OCI-LY7 (cell line): ENCODE data around the gene RP2. TPM values are rescaled to one million over a fixed set of nuclear protein-coding genes. Genes with fewer than 3 reads are reported as not detected.
A peak's percentile ranks its signal among the peaks of the same experiment; 100 is the strongest.

Experiments
- BruUV-seq: library from RNA; stranded (reverse); fragments of 400-500 nt; replicated peaks from 2 replicates; lab custom pipeline; 2021; lab: Mats Ljungman, UMichigan
- CTCF ChIA-PET: fragments of 300-600 bp; sonication (Branson Sonifier 250); formaldehyde crosslinking; loops from one replicate; lab custom pipeline; 2022; ENCODE audit warnings: antibody characterized with exemption; ENCODE audit not compliant: unreplicated experiment; lab: Charles Lee
- POLR2A ChIA-PET: fragments of 300-600 bp; sonication (Branson Sonifier 250); formaldehyde crosslinking; loops from one replicate; lab custom pipeline; 2022; ENCODE audit warnings: antibody characterized with exemption; lab: Charles Lee
- DNase-seq: peaks from one replicate; pipeline ENCODE4 v3.0.0-alpha.2; 2015; ENCODE audit warnings: low spot score
- H2AFZ ChIP-seq: fragments of 200-600 bp; sonication (generic), shearing (Covaris generic); 2 replicates; pipeline ENCODE4 v1.6.1; 2014; ENCODE audit warnings: mild to moderate bottlenecking, antibody characterized with exemption, low read length, moderate library complexity
- H3K27ac ChIP-seq: fragments of 200-600 bp; sonication (generic); 2 replicates; pipeline ENCODE4 v1.5.1; 2014; ENCODE audit warnings: mixed run types, low read depth, mild to moderate bottlenecking, moderate library complexity, low read length, inconsistent platforms; ENCODE audit not compliant: poor library complexity, severe bottlenecking
- H3K36me3 ChIP-seq: fragments of 200-600 bp; sonication (generic); 2 replicates; pipeline ENCODE4 v1.6.1; 2014; ENCODE audit warnings: mild to moderate bottlenecking, antibody characterized with exemption, low read length, moderate library complexity, mixed read lengths; ENCODE audit not compliant: insufficient read depth
- H3K4me1 ChIP-seq: fragments of 200-600 bp; sonication (generic); 2 replicates; pipeline ENCODE4 v1.5.1; 2014; ENCODE audit warnings: mild to moderate bottlenecking, low read length; ENCODE audit not compliant: insufficient read depth, poor library complexity, severe bottlenecking
- H3K4me2 ChIP-seq: fragments of 200-600 bp; sonication (generic); 2 replicates; pipeline ENCODE4 v1.6.1; 2014; ENCODE audit warnings: mild to moderate bottlenecking, low read length
- H3K4me3 ChIP-seq: fragments of 200-600 bp; sonication (generic); 2 replicates; pipeline ENCODE4 v1.5.1; 2014; ENCODE audit warnings: mild to moderate bottlenecking, low read depth, low read length; ENCODE audit not compliant: poor library complexity, severe bottlenecking
- H3K79me2 ChIP-seq: fragments of 200-600 bp; sonication (generic); 2 replicates; pipeline ENCODE4 v1.6.1; 2016; ENCODE audit warnings: low read depth, mild to moderate bottlenecking, low read length, moderate library complexity, mixed read lengths; ENCODE audit not compliant: insufficient read depth
- H3K9me2 ChIP-seq: fragments of 200-600 bp; sonication (generic); 2 replicates; pipeline ENCODE4 v1.6.1; 2016; ENCODE audit warnings: mild to moderate bottlenecking, low read length, mixed read lengths; ENCODE audit not compliant: insufficient read depth
- H3K9me3 ChIP-seq: fragments of 200-600 bp; sonication (generic); 2 replicates; pipeline ENCODE4 v1.6.1; 2014; ENCODE audit warnings: mild to moderate bottlenecking, mixed run types, low read length, mixed read lengths
- H4K20me1 ChIP-seq: fragments of 200-600 bp; sonication (generic); 2 replicates; pipeline ENCODE4 v1.6.1; 2014; ENCODE audit warnings: mild to moderate bottlenecking, antibody characterized with exemption, low read length, moderate library complexity, mixed read lengths; ENCODE audit not compliant: insufficient read depth
- CTCF ChIP-seq: fragments of 200-600 bp; sonication (generic); conservative IDR thresholded peaks from 2 replicates; pipeline ENCODE4 v1.5.1; 2014; ENCODE audit warnings: mild to moderate bottlenecking, antibody characterized with exemption, low read length, moderate library complexity, mixed read lengths
- EZH2phosphoT487 ChIP-seq: fragments of 200-600 bp; sonication (generic); IDR thresholded peaks from 2 replicates; pipeline ENCODE4 v1.6.1; 2018; ENCODE audit warnings: low read depth, borderline replicate concordance, mild to moderate bottlenecking, mixed run types, antibody characterized with exemption, low read length, moderate library complexity, mixed read lengths
- intact Hi-C: fragments of 100-400 bp; cut with micrococcal nuclease; formaldehyde crosslinking; loops from one replicate; pipeline ENCODE4 v1.10.0; 2022; ENCODE audit not compliant: unreplicated experiment
- total RNA-seq, 2 experiments: library from RNA; depleted of rRNA in 1 of 2; stranded (reverse); fragments of >200 nt in 1 of 2; shearing (Covaris generic) in 1 of 2; gene quantifications; 2 replicates each; pipeline ENCODE4 v1.2.3, GENCODE V29; 2014 to 2022

Gene RP2
- total RNA-seq, 2 experiments from 2014 or later, result 12.0 to 15.4 TPM

DNA sequence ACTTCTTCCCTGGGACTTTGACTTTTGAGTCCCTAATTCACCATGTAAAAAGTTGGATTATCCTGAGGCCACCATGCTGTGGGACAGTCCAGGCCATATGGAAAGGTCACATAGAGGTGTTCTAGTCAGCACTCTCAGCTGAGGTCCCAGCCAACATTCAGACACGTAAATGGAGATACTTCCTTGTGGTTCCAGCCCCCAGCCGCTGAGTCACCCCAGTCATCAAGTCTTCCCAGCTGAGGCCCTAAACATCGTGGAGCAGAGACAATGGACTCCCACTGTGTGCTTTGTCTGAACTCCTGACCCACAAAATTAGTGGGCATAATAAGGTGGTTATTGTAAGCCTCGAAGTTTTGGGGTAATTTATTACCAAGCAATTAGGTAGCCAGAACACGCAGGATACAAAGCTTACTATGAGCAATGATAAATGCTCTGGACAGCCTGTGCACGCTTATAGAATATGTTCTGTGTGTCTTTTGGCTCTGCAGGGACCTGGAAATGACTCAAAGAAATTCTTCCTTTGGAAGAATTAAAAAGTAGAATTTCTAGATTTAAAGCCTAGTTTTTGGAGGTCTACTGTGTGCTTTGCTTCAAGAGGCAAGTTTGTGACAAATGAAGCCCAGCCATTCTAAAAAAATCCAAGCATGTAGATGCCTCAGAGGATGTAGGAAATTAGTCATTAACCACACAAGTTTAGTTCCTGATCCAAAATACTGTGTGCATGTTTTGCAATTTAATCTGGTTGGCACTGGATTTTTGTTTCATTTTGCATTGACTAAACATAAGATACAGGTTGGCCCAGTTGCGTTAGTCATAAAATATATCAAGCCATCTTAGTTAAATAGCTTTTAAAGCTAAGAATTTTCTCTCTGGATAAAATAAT is 44.7 kb upstream of the RP2 start:
- no peak for DNase-seq
- no peak overlapping the region for H3K27ac ChIP-seq
- peak overlapping the region; percentile 36; the same call in 1 of the 2 replicates for H3K4me2 ChIP-seq
- no peaks in the 10 kb centered on the region for H4K20me1 ChIP-seq
- peak overlapping the region; percentile 83 for H2AFZ ChIP-seq
- H3K36me3 ChIP-seq, result no peaks in the 10 kb centered on the region
- no TSS peak for BruUV-seq
- CTCF ChIA-PET, result no interaction called here
- TF ChIP-seq EZH2phosphoT487 (no peak), CTCF (no peak)
- H3K79me2 ChIP-seq, result no peaks in the 10 kb centered on the region
- H3K9me2 ChIP-seq, result no peaks in the 10 kb centered on the region
- no peak overlapping the region for H3K4me3 ChIP-seq
- POLR2A ChIA-PET, result interaction anchor here (0.7 to 1.0 kb wide), 2 partner anchors 34 to 47 kb away, joined by 3 read pairs; no protein-coding TSS in a partner anchor
- no peaks in the 10 kb centered on the region for H3K9me3 ChIP-seq
- intact Hi-C loops, result loop anchor here (10.0 kb wide), 1 partner anchor 147 kb away; no protein-coding TSS in a partner anchor
- H3K4me1 ChIP-seq, result peaks cover 13% of the 10 kb centered on the region

GRCh38 chrX:46792810-46793188 is 44.0 kb upstream of the RP2 start:
- Histone ChIP-seq H3K9me2 (no peaks in the 10 kb centered on the region), H2AFZ (peak overlapping the region; percentile 83), H4K20me1 (no peaks in the 10 kb centered on the region), H3K79me2 (no peaks in the 10 kb centered on the region), H3K4me3 (no peak overlapping the region), H3K27ac (no peak overlapping the region), H3K4me1 (peaks cover 13% of the 10 kb centered on the region), H3K4me2 (peak overlapping the region; percentile 36; the same call in 1 of the 2 replicates), H3K9me3 (no peaks in the 10 kb centered on the region), H3K36me3 (no peaks in the 10 kb centered on the region)
- intact Hi-C loops, result loop anchor here (10.0 kb wide), 1 partner anchor 148 kb away; no protein-coding TSS in a partner anchor
- no TSS peak for BruUV-seq
- ChIA-PET CTCF (no interaction called here), POLR2A (interaction anchor here (1.0 kb wide), 1 partner anchor 35 kb away, joined by 3 read pairs; no protein-coding TSS in a partner anchor)
- DNase-seq, result no peak
- TF ChIP-seq EZH2phosphoT487 (no peak), CTCF (no peak)
